SU-DHL-6 (cell line): ENCODE data around the gene PDGFC.
"Not testable (repeated sequence)": the region's sequence is repeated elsewhere in the genome, so short reads cannot be mapped to it uniquely, and the experiment has no call there.

Experiments
- H2AFZ ChIP-seq: fragments of 200-600 bp; sonication (generic); 2 replicates; pipeline ENCODE4 v1.6.1; 2014; ENCODE audit warnings: low read depth, mild to moderate bottlenecking, moderate library complexity, mixed read lengths, antibody characterized with exemption, low read length; ENCODE audit not compliant: severe bottlenecking
- H3F3A ChIP-seq: fragments of 200-600 bp; shearing (Covaris generic); 2 replicates; pipeline ENCODE4 v1.6.0; 2016; ENCODE audit warnings: antibody characterized with exemption, mild to moderate bottlenecking; ENCODE audit not compliant: insufficient read depth
- H3K27ac ChIP-seq: fragments of 200-600 bp; sonication (generic); 2 replicates; pipeline ENCODE4 v1.5.1; 2016; ENCODE audit warnings: low read depth, mild to moderate bottlenecking, low read length, moderate library complexity, mixed read lengths
- H3K27me3 ChIP-seq: fragments of 200-600 bp; sonication (generic), shearing (Covaris generic); 2 replicates; pipeline ENCODE4 v1.6.0; 2014; ENCODE audit warnings: mild to moderate bottlenecking, low read length
- H3K36me3 ChIP-seq: fragments of 200-600 bp; sonication (generic); 2 replicates; pipeline ENCODE4 v1.6.1; 2014; ENCODE audit warnings: mild to moderate bottlenecking, low read length, mixed read lengths
- H3K4me2 ChIP-seq: fragments of 300-600, 200-600 bp; shearing (Covaris generic), sonication (generic); 2 replicates; pipeline ENCODE4 v1.6.0; 2014; ENCODE audit warnings: low read length, low read depth, mild to moderate bottlenecking; ENCODE audit not compliant: poor library complexity, severe bottlenecking
- H3K4me3 ChIP-seq: fragments of 200-600 bp; sonication (generic); 2 replicates; pipeline ENCODE4 v1.5.1; 2014; ENCODE audit warnings: antibody characterized with exemption, low read length, mild to moderate bottlenecking, mixed read lengths; ENCODE audit not compliant: insufficient read depth, poor library complexity, severe bottlenecking
- H3K79me2 ChIP-seq: fragments of 200-600 bp; sonication (generic); 2 replicates; pipeline ENCODE4 v1.6.1; 2014; ENCODE audit warnings: mild to moderate bottlenecking, low read length, moderate library complexity; ENCODE audit not compliant: insufficient read depth
- H3K9ac ChIP-seq: fragments of 200-600 bp; sonication (generic); 2 replicates; pipeline ENCODE4 v1.7.0; 2014; ENCODE audit warnings: mild to moderate bottlenecking, low read length
- H3K9me2 ChIP-seq: fragments of 200-600 bp; sonication (generic); replicated peaks from 2 replicates; pipeline ENCODE4 v1.6.1; 2014; ENCODE audit warnings: low read length; ENCODE audit not compliant: insufficient read depth
- H3K9me3 ChIP-seq: fragments of 200-600 bp; sonication (generic); 2 replicates; pipeline ENCODE4 v1.6.1; 2014; ENCODE audit warnings: low read length, mixed read lengths; ENCODE audit not compliant: insufficient read depth
- H4K20me1 ChIP-seq: fragments of 200-600 bp; sonication (generic); 2 replicates; pipeline ENCODE4 v1.6.1; 2014; ENCODE audit warnings: low read depth, mild to moderate bottlenecking, antibody characterized with exemption, low read length, moderate library complexity, mixed read lengths
- EZH2phosphoT487 ChIP-seq: fragments of 200-600 bp; sonication (generic), shearing (Covaris generic); conservative IDR thresholded peaks from 2 replicates; pipeline ENCODE4 v1.6.1; 2018; ENCODE audit warnings: mild to moderate bottlenecking, antibody characterized with exemption, low read length, moderate library complexity, mixed read lengths
- TF ChIP-seq, protein P1 (sequence below): fragments of 200-600 bp; sonication (generic); IDR thresholded peaks from one replicate; pipeline ENCODE4 v1.5.1; 2017; ENCODE audit warnings: antibody characterized with exemption, mild to moderate bottlenecking, low read length, moderate library complexity; ENCODE audit not compliant: insufficient read depth, poor library complexity, severe bottlenecking

Gene PDGFC

DNA sequence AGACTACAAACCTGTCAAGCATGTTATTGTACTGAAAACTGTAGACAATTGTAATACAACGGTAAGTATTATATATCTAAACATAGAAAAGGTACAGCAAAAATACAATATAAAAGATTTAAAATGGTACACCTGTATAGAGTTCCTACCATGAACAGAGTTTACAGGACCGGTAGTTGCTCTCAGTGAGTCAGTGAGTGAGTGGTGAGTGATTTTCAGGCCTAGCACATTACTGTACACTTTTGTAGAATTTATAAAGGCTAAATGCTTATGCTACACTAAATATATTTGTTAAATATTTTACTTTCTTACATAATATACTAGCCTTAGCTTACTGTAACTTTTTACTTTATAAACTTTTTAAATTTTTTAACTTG lies 37.4 kb downstream of the PDGFC start:
- no peaks in the 10 kb centered on the region for H3K79me2 ChIP-seq

GRCh38 chr4:156933633-156934258 lies 37.9 kb downstream of the PDGFC start:
- TF ChIP-seq EZH2phosphoT487, result no peak
- TF ChIP-seq, protein P1, sequence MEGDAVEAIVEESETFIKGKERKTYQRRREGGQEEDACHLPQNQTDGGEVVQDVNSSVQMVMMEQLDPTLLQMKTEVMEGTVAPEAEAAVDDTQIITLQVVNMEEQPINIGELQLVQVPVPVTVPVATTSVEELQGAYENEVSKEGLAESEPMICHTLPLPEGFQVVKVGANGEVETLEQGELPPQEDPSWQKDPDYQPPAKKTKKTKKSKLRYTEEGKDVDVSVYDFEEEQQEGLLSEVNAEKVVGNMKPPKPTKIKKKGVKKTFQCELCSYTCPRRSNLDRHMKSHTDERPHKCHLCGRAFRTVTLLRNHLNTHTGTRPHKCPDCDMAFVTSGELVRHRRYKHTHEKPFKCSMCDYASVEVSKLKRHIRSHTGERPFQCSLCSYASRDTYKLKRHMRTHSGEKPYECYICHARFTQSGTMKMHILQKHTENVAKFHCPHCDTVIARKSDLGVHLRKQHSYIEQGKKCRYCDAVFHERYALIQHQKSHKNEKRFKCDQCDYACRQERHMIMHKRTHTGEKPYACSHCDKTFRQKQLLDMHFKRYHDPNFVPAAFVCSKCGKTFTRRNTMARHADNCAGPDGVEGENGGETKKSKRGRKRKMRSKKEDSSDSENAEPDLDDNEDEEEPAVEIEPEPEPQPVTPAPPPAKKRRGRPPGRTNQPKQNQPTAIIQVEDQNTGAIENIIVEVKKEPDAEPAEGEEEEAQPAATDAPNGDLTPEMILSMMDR, result no peak
- H3K4me3 ChIP-seq, result no peak overlapping the region
- H3K9me2 ChIP-seq, result no peaks in the 10 kb centered on the region
- H3K9me3 ChIP-seq, result no peaks in the 10 kb centered on the region
- no peaks in the 10 kb centered on the region for H3K27me3 ChIP-seq
- H3K27ac ChIP-seq, result no peak overlapping the region
- H3K9ac ChIP-seq, result no peak overlapping the region
- H2AFZ ChIP-seq, result no peak overlapping the region
- no peaks in the 10 kb centered on the region for H4K20me1 ChIP-seq
- H3F3A ChIP-seq, result no peaks in the 10 kb centered on the region
- no peaks in the 10 kb centered on the region for H3K79me2 ChIP-seq
- no peaks in the 10 kb centered on the region for H3K36me3 ChIP-seq
- H3K4me2 ChIP-seq, result no peak overlapping the region

More for the DNA sequence above, 37.4 kb downstream of the PDGFC start:
- H4K20me1 ChIP-seq, result no peaks in the 10 kb centered on the region
- no peak overlapping the region for H3K27ac ChIP-seq
- no peaks in the 10 kb centered on the region for H3F3A ChIP-seq
- no peaks in the 10 kb centered on the region for H3K9me2 ChIP-seq
- TF ChIP-seq, protein P1, result no peak
- no peak for TF ChIP-seq EZH2phosphoT487
- H2AFZ ChIP-seq, result no peak overlapping the region
- no peaks in the 10 kb centered on the region for H3K9me3 ChIP-seq
- H3K27me3 ChIP-seq, result no peaks in the 10 kb centered on the region
- no peak overlapping the region for H3K4me3 ChIP-seq
- no peak overlapping the region for H3K4me2 ChIP-seq
- H3K36me3 ChIP-seq, result no peaks in the 10 kb centered on the region
- H3K9ac ChIP-seq, result no peak overlapping the region

DNA sequence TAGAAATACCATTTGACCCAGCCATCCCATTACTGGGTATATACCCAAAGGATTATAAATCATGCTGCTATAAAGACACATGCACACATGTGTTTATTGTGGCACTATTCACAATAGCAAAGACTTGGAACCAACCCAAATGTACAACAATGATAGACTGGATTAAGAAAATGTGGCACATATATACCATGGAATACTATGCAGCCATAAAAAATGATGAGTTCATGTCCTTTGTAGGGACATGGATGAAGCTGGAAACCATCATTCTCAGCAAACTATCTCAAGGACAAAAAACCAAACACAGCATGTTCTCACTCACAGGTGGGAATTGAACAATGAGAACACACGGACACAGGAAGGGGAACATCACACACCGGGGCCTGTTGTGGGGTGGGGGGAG lies 39.2 kb downstream of the PDGFC start:
- not testable (repeated sequence) for H4K20me1 ChIP-seq, H3K27me3 ChIP-seq, H3K4me3 ChIP-seq, H3K36me3 ChIP-seq, H3K27ac ChIP-seq, H3K9me2 ChIP-seq, H3K9me3 ChIP-seq, H3F3A ChIP-seq, H3K4me2 ChIP-seq, H3K9ac ChIP-seq, H3K79me2 ChIP-seq, H2AFZ ChIP-seq

- Histone ChIP-seq H3K27ac (no peak overlapping the region), H3K9me2 (no peaks in the 10 kb centered on the region), H3K4me2 (no peak overlapping the region), H3K9me3 (no peaks in the 10 kb centered on the region), H4K20me1 (no peaks in the 10 kb centered on the region), H3K9ac (no peak overlapping the region), H3K27me3 (no peaks in the 10 kb centered on the region), H3K36me3 (no peaks in the 10 kb centered on the region), H3K79me2 (no peaks in the 10 kb centered on the region), H3K4me3 (no peak overlapping the region), H3F3A (no peaks in the 10 kb centered on the region), H2AFZ (no peak overlapping the region)
- TF ChIP-seq EZH2phosphoT487, result no peak
- TF ChIP-seq, protein P1, result no peak
These were observed 40.3 kb downstream of the PDGFC start for GRCh38 chr4:156931267-156931666.
